WTC11 (cell line): Measurements from ENCODE around the gene KIF12.

Experiments used
- CREB1 ChIP-seq: sonication (generic); formaldehyde crosslinking; IDR thresholded peaks from 2 replicates; pipeline ENCODE4 v1.8.0; 2023; ENCODE audit warnings: mild to moderate bottlenecking, missing genetic modification reagents
- CREM ChIP-seq: sonication (generic); formaldehyde crosslinking; IDR thresholded peaks from 2 replicates; pipeline ENCODE4 v1.8.1; 2022; ENCODE audit warnings: mild to moderate bottlenecking, missing genetic modification reagents, moderate library complexity
- ETV6 ChIP-seq: sonication (generic); formaldehyde crosslinking; IDR thresholded peaks from 2 replicates; pipeline ENCODE4 v1.8.1; 2022; ENCODE audit warnings: mild to moderate bottlenecking, missing genetic modification reagents
- FOXJ3 ChIP-seq: sonication (generic); formaldehyde crosslinking; IDR thresholded peaks from 2 replicates; pipeline ENCODE4 v1.9.0; 2021; ENCODE audit warnings: missing genetic modification reagents, mild to moderate bottlenecking, borderline replicate concordance
- NFATC4 ChIP-seq: fragments of 250-450 bp; sonication (Bioruptor Pico); IDR thresholded peaks from 2 replicates; pipeline ENCODE4 v1.9.0; 2021; ENCODE audit warnings: mild to moderate bottlenecking
- NR1H2 ChIP-seq: sonication (generic); formaldehyde crosslinking; IDR thresholded peaks from 2 replicates; pipeline ENCODE4 v1.9.0; 2021; ENCODE audit warnings: mild to moderate bottlenecking, moderate library complexity, missing genetic modification reagents
- TEAD4 ChIP-seq: sonication (generic); formaldehyde crosslinking; IDR thresholded peaks from 2 replicates; pipeline ENCODE4 v1.8.0; 2022; ENCODE audit warnings: mild to moderate bottlenecking, missing genetic modification reagents
- TP53 ChIP-seq: sonication (generic); formaldehyde crosslinking; IDR thresholded peaks from 2 replicates; pipeline ENCODE4 v1.8.1; 2023; ENCODE audit warnings: mild to moderate bottlenecking, missing genetic modification reagents
- TF ChIP-seq, protein P1 (sequence below): fragments of 200-600 bp; IDR thresholded peaks from 2 replicates; pipeline ENCODE4 v1.8.0; 2022; ENCODE audit warnings: antibody characterized with exemption
- TF ChIP-seq, protein P2 (sequence below): sonication (generic); formaldehyde crosslinking; IDR thresholded peaks from 2 replicates; pipeline ENCODE4 v1.8.1; 2023; ENCODE audit warnings: mild to moderate bottlenecking, missing genetic modification reagents, moderate library complexity
- TF ChIP-seq, protein P3 (sequence below): sonication (generic); formaldehyde crosslinking; IDR thresholded peaks from 2 replicates; pipeline ENCODE4 v1.8.1; 2022; ENCODE audit warnings: low read depth, missing genetic modification reagents, borderline replicate concordance
- TF ChIP-seq, protein P4 (sequence below): sonication (generic); formaldehyde crosslinking; IDR thresholded peaks from 2 replicates; pipeline ENCODE4 v1.8.0; 2022; ENCODE audit warnings: mild to moderate bottlenecking, missing genetic modification reagents
- TF ChIP-seq, protein P5 (sequence below): sonication (generic); formaldehyde crosslinking; IDR thresholded peaks from 2 replicates; pipeline ENCODE4 v1.8.0; 2022; ENCODE audit warnings: mild to moderate bottlenecking, missing genetic modification reagents

DNA sequence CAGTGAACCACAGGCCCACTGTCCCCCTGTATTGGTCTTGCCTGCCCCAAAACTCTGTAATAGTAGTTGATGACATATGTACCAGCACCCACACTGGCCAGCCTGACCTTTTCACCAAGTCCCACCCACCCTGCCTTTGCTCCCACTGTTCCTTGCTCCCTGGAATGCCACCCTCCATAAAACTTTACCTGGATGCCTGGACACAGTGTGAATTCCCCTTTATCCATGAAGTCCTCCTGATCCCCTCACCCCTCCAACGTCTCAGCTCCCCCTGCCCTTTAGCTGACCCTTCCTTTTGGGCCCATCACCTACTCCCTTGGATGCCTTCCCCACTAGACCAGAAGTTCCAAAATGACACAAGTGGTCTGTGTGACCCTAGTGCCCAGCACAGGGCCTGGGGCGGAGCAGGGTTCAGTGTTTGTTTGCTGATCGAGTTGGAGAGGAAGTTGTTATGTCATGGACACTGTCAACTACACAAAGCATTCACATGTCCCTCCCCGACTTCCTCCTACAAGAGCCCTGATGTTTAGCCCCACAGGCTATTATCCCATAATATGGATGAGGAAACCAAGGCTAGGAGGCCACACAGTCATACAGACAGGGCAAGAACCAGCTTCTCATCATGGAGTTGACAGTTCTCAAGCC is 37.1 kb downstream of the KIF12 start:
- TF ChIP-seq NR1H2 (CRISPR knock-in tag) = no peak
- no peak for TF ChIP-seq NFATC4 (CRISPR knock-in tag)
- TF ChIP-seq, protein P1, sequence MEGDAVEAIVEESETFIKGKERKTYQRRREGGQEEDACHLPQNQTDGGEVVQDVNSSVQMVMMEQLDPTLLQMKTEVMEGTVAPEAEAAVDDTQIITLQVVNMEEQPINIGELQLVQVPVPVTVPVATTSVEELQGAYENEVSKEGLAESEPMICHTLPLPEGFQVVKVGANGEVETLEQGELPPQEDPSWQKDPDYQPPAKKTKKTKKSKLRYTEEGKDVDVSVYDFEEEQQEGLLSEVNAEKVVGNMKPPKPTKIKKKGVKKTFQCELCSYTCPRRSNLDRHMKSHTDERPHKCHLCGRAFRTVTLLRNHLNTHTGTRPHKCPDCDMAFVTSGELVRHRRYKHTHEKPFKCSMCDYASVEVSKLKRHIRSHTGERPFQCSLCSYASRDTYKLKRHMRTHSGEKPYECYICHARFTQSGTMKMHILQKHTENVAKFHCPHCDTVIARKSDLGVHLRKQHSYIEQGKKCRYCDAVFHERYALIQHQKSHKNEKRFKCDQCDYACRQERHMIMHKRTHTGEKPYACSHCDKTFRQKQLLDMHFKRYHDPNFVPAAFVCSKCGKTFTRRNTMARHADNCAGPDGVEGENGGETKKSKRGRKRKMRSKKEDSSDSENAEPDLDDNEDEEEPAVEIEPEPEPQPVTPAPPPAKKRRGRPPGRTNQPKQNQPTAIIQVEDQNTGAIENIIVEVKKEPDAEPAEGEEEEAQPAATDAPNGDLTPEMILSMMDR = no peak
- no peak for TF ChIP-seq TP53
- no peak for TF ChIP-seq CREB1 (CRISPR knock-in tag)
- TF ChIP-seq, protein P2, sequence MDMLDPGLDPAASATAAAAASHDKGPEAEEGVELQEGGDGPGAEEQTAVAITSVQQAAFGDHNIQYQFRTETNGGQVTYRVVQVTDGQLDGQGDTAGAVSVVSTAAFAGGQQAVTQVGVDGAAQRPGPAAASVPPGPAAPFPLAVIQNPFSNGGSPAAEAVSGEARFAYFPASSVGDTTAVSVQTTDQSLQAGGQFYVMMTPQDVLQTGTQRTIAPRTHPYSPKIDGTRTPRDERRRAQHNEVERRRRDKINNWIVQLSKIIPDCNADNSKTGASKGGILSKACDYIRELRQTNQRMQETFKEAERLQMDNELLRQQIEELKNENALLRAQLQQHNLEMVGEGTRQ (CRISPR knock-in tag) = no peak
- no peak for TF ChIP-seq FOXJ3
- no peak for TF ChIP-seq TEAD4 (CRISPR knock-in tag)
- TF ChIP-seq, protein P3, sequence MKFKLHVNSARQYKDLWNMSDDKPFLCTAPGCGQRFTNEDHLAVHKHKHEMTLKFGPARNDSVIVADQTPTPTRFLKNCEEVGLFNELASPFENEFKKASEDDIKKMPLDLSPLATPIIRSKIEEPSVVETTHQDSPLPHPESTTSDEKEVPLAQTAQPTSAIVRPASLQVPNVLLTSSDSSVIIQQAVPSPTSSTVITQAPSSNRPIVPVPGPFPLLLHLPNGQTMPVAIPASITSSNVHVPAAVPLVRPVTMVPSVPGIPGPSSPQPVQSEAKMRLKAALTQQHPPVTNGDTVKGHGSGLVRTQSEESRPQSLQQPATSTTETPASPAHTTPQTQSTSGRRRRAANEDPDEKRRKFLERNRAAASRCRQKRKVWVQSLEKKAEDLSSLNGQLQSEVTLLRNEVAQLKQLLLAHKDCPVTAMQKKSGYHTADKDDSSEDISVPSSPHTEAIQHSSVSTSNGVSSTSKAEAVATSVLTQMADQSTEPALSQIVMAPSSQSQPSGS = no peak
- TF ChIP-seq ETV6 = no peak
- TF ChIP-seq, protein P4, sequence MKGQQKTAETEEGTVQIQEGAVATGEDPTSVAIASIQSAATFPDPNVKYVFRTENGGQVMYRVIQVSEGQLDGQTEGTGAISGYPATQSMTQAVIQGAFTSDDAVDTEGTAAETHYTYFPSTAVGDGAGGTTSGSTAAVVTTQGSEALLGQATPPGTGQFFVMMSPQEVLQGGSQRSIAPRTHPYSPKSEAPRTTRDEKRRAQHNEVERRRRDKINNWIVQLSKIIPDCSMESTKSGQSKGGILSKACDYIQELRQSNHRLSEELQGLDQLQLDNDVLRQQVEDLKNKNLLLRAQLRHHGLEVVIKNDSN = no peak
- TF ChIP-seq CREM (CRISPR knock-in tag) = no peak
- TF ChIP-seq, protein P5, sequence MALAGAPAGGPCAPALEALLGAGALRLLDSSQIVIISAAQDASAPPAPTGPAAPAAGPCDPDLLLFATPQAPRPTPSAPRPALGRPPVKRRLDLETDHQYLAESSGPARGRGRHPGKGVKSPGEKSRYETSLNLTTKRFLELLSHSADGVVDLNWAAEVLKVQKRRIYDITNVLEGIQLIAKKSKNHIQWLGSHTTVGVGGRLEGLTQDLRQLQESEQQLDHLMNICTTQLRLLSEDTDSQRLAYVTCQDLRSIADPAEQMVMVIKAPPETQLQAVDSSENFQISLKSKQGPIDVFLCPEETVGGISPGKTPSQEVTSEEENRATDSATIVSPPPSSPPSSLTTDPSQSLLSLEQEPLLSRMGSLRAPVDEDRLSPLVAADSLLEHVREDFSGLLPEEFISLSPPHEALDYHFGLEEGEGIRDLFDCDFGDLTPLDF (CRISPR knock-in tag) = no peak
